Lower leg skin (tissue), 4 donors: ENCODE data around the gene GPBP1L1. TPM values are rescaled to one million over a fixed set of nuclear protein-coding genes. Genes with fewer than 3 reads are reported as not detected.

ENCODE experiments used
- DNase-seq, 2 donors: peaks; one replicate each; pipeline ENCODE4 v3.0.0-alpha.2; 2019; ENCODE audit warnings: low spot score in 2 of 2
- H3K4me3 ChIP-seq: fragments of 200-600 bp; sonication (generic); 2 replicates; pipeline ENCODE4 v1.5.1; 2017; ENCODE audit warnings: mild to moderate bottlenecking, low read depth; ENCODE audit not compliant: poor library complexity, severe bottlenecking
- POLR2A ChIP-seq, 2 donors: fragments of 450-650 bp; IDR thresholded peaks; one replicate each; pipeline ENCODE4 v1.6.1; 2016 to 2017; ENCODE audit warnings: antibody characterized with exemption in 2 of 2, mild to moderate bottlenecking in 1 of 2, moderate library complexity in 1 of 2
- WGBS, 2 donors: methylation state at CpG; one replicate each; pipeline ENCODE4 v1.1.5; 2018; 5-methylcytosine and 5-hydroxymethylcytosine counted together
- intact Hi-C: fragments of 100-400 bp; cut with DNase I; formaldehyde crosslinking; loops from one replicate; pipeline ENCODE4 v1.15.0; 2023; ENCODE audit warnings: low total_unique reads
- total RNA-seq, 4 donors: library from RNA; depleted of rRNA; stranded (reverse); fragments of >200 nt; gene quantifications; one replicate each; pipeline ENCODE4 v1.1.0, GENCODE V29; 2016
- TF ChIP-seq, protein P1 (sequence below), 3 donors: fragments of 450-650 bp; IDR thresholded peaks; one replicate each; pipeline ENCODE4 v1.5.1; 2016; ENCODE audit warnings: antibody characterized with exemption in 3 of 3, mild to moderate bottlenecking in 3 of 3, moderate library complexity in 2 of 3

GPBP1L1 gene
- total RNA-seq, 4 donors from 2014 or later, result 109 to 121 (median 111) TPM

DNA sequence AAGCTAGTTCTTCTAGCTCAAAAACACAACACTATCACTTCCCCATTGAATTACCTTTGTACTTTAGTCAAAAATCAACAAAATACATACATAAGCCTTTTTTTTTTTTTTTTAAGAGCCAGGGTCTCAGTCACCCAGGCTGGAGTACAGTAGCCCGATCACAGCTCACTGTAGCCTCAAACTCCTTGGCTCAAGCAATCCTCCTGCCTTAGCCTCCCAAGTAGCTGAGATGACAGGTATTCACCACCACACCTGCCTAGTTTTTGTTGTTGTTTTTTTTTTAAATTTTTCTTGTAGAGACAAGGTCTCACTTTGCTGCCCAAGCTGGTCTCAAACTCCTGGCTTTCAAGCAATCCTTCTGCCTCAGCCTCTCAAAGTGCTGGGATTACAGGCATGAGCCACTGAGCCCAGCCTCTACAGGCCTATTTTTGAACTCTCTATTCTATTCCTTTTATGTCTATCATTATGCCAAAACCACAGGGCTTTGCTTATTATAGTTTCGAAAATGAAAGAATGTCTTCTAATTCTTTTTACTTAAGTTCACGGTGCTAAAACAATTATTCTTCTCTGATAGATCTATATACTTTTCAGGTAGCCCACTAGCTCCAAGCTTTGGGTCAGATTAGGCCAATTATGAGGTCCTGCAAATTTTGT lies 29.6 kb downstream of the GPBP1L1 start:
- intact Hi-C loops, result no loop called here
- WGBS, 2 donors, result 93 to 96% methylated on average over 3 of the region's 3 CpGs

DNA sequence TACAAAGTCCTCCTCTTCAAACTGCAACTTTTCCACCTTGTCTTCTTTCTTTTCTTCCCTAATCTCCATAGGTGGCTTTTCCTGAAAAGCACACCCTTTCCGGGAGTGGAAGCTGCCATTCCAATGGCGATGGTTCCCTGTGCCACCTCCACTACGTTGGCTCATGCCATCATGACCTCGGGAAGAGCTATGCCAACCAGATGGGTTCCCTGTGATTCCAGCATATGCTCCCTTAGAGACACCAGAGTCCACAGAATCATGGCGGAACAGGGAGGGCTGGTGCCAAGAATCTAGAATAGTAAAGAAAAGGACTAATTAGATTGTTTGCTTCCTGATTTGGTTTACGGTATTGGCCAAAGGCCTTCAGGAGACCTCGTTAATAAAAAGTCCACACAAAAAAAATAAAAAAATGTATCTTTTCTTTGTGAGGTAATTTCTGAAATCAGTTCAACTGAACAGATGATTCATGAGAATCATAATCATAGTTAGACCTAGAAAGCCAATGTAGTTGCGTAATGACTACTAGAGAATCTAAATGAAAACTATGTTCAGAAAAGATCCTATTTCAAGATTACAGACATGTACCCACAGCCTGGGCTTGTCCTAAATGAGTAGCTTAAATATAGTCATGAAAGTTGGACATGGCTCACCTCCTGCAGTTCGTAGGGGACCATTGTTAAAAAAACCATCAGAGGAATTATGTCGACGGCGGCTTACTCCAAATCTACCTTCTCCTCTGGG lies 31.6 kb downstream of the GPBP1L1 start:
- WGBS, 2 donors, result 69 to 70% methylated on average over 12 of the region's 12 CpGs
- TF ChIP-seq, protein P1, sequence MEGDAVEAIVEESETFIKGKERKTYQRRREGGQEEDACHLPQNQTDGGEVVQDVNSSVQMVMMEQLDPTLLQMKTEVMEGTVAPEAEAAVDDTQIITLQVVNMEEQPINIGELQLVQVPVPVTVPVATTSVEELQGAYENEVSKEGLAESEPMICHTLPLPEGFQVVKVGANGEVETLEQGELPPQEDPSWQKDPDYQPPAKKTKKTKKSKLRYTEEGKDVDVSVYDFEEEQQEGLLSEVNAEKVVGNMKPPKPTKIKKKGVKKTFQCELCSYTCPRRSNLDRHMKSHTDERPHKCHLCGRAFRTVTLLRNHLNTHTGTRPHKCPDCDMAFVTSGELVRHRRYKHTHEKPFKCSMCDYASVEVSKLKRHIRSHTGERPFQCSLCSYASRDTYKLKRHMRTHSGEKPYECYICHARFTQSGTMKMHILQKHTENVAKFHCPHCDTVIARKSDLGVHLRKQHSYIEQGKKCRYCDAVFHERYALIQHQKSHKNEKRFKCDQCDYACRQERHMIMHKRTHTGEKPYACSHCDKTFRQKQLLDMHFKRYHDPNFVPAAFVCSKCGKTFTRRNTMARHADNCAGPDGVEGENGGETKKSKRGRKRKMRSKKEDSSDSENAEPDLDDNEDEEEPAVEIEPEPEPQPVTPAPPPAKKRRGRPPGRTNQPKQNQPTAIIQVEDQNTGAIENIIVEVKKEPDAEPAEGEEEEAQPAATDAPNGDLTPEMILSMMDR (IDR thresholded peaks at IDR 0.05), result no peak
- TF ChIP-seq POLR2A (IDR thresholded peaks at IDR 0.05), result no peak
- intact Hi-C loops, result loop anchor here (5.0 kb wide), 1 partner anchor 782 kb away; no protein-coding TSS in a partner anchor
- DNase-seq, result no peak
- no peak overlapping the region for H3K4me3 ChIP-seq

More for the DNA sequence above, 29.6 kb downstream of the GPBP1L1 start:
- DNase-seq, result no peak
- no peak overlapping the region for H3K4me3 ChIP-seq
- no peak for TF ChIP-seq POLR2A (IDR thresholded peaks at IDR 0.05)

DNA sequence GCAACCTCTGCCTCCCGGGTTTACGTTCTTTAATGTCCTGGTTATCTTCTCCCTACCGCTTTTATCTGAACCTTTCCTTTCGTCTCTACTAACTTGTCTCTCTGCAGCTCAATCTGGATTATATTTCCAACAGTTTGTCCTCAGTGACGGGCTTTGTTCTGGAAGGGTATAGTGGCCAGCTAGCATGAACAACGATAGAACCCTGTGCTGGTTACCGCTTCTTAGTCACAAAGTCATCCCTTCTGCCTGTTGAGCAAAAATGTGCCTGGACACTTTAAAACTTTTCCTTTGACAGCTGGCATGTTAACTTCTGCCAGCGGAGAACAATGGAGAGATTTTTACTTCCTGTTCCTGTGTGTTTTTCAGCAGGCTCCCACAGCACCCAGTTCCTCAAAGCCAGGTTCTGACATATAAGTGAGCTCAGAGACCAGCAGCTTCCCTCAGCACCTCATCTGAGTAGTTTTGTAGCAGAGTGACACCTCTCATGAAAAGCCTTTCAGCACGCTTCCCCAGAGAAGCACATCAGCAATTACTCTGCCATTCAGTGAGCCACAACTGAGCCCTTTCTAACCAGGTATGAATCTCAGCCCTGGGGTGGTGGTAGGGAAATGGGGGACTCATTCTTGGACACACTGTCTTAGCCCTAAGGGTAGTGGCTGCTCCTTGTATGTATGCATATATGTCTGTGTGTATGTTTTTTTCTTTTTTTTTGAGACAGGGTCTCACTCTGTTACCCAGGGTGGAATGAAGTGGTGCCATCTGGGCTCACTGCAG lies 38.9 kb downstream of the GPBP1L1 start:
- intact Hi-C loops, result no loop called here
- WGBS, 2 donors, result 94 to 95% methylated on average over 9 of the region's 9 CpGs
- DNase-seq, result no peak
- H3K4me3 ChIP-seq, result no peak overlapping the region
- no peak for TF ChIP-seq POLR2A (IDR thresholded peaks at IDR 0.05)
- TF ChIP-seq, protein P1 (IDR thresholded peaks at IDR 0.05), result no peak

DNA sequence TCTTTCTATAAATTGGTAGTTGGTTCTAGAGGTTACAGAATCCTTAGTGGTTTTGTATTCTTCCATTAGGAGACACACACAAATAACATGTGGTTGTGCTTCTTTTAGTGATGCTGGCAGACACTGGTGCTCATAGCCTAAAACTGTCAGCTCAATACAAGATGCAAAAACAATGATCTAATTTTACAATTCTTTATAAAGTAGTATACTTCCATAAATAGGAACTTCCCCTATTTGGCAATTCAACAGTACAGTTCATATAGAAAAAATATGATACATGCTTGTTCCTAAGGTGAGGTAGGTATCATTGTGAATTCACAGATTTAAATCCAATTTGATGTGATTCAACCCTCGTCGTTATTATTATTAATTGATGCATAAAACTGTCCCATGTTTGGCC lies 41.7 kb downstream of the GPBP1L1 start:
- intact Hi-C loops, result no loop called here
- no peak for DNase-seq
- TF ChIP-seq POLR2A (IDR thresholded peaks at IDR 0.05), result no peak
- TF ChIP-seq, protein P1 (IDR thresholded peaks at IDR 0.05), result no peak
- no peak overlapping the region for H3K4me3 ChIP-seq
- 82 to 85% methylated on average over 2 of the region's 2 CpGs for WGBS, 2 donors

DNA sequence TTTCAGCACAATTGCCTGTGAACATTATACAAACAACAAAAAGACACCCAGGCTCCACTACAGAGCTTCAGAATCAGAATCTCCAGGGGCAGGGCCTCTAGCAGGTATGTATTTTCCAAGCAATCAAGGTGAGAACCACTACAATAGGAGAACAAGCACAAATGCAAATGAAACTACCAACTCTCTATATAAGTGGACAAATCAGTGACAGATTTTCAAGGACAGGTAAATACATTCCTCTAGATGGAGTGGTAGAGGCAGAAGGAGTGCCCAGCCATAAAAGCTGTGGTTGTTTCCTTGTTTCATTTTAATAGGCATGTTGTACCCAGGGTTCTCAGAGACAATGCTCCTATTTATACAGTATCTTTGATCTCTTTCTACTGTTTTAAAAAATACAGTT lies 42.4 kb downstream of the GPBP1L1 start:
- DNase-seq, result no peak
- no peak overlapping the region for H3K4me3 ChIP-seq
- TF ChIP-seq POLR2A (IDR thresholded peaks at IDR 0.05), result no peak
- TF ChIP-seq, protein P1 (IDR thresholded peaks at IDR 0.05), result no peak
- intact Hi-C loops, result no loop called here

DNA sequence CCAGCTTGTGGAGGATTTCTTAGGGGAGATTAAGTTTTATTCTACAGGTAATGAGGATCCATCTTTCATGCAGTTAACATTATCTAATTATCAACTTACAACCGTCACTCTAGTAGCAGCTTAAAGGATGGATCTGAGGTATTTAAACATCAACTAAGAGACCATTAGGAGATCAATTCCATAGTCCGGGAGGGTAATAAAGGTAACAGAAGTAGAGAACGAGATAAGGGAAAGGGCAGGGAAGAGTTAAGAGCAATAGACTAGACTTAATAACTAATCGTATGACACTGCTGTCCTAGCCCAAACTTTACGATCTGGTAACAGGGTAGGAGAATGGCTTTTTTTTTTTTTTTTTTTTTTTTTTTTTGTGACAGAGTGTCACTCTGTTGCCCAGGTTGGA lies 43.0 kb downstream of the GPBP1L1 start:
- WGBS, 2 donors, result 74 to 79% methylated on average over 5 of the region's 5 CpGs
- no peak overlapping the region for H3K4me3 ChIP-seq
- no peak for TF ChIP-seq POLR2A (IDR thresholded peaks at IDR 0.05)
- TF ChIP-seq, protein P1 (IDR thresholded peaks at IDR 0.05), result no peak
- intact Hi-C loops, result no loop called here
- no peak for DNase-seq
